Measurements from ENCODE around the gene TEKT1. TPM values are rescaled to one million over a fixed set of nuclear protein-coding genes. Genes with fewer than 3 reads are reported as not detected.
A peak's percentile ranks its signal among the peaks of the same experiment; 100 is the strongest.

TEKT1 gene
- total and polyA plus RNA-seq, 7 donors = not detected

DNA sequence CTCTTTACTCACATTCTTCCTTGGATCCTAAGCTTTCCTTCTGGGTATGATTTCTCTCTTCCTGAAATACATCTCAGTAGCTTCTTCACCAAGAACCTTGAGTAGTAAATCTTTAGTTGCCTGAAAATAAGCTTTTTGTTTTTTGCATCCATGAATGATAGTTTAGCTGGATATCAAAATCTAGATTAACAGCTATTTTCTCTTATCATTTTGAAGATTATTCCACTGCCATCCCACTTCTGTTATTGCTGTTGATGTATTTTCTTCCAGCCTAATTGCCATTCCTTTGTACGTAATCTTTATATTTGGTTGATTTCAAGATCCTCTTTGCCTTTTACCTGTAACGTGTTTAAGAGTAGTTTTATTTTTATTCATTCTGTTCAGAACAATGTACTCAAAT lies 63.1 kb downstream of the TEKT1 start:
- no peak for DNase-seq
- no peak overlapping the region for H3K27ac ChIP-seq
- no peaks in the 10 kb centered on the region for H3K27me3 ChIP-seq
- no peak for TF ChIP-seq EP300 (IDR thresholded peaks at IDR 0.05)
- no peak for TF ChIP-seq POLR2AphosphoS5 (IDR thresholded peaks at IDR 0.05)
- TF ChIP-seq POLR2A (IDR thresholded peaks at IDR 0.05) = no peak
- H3K4me1 ChIP-seq = no peaks in the 10 kb centered on the region
- WGBS, 2 donors = 98 to 99% methylated on average over 2 of the region's 2 CpGs
- peaks cover 6 to 17% (median 9%) of the 10 kb centered on the region in 4 donors for H3K9me3 ChIP-seq
- H3K4me3 ChIP-seq = no peak overlapping the region
- peaks cover 24 to 100% (median 64%) of the 10 kb centered on the region in 4 donors for H3K36me3 ChIP-seq
- intact Hi-C loops (cut with DNase I) = no loop called here

DNA sequence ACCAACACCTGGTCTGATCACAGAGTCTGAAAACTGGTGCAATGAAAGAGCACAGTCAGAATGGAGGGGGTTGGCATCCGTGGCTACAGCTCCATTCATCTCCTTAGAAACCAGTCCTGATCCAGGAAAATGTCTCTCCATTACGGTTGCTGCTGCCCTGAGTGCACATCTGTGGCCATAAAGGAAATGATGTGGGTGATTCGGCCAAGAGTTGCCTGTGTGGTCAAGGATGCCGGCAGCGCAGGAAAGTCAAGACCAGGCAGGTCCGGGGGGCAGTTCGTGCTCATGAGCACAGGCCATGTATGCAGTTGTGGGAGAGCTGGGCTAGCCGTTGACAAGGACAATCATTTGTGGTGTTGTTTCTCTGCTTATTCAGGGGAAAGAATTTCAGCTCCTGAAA lies 69.8 kb downstream of the TEKT1 start:
- H3K4me1 ChIP-seq = peaks cover 0 to 11% (median 5%) of the 10 kb centered on the region in 4 donors
- no peak overlapping the region for H3K4me3 ChIP-seq
- peaks cover 0 to 2% (median 0%) of the 10 kb centered on the region in 4 donors for H3K9me3 ChIP-seq
- DNase-seq = no peak
- no peak overlapping the region for H3K27ac ChIP-seq
- H3K36me3 ChIP-seq = peaks cover 0 to 88% (median 30%) of the 10 kb centered on the region in 4 donors
- intact Hi-C loops (cut with DNase I) = no loop called here
- H3K27me3 ChIP-seq = no peaks in the 10 kb centered on the region
- TF ChIP-seq EP300 (IDR thresholded peaks at IDR 0.05) (no peak), POLR2A (IDR thresholded peaks at IDR 0.05) (no peak), POLR2AphosphoS5 (IDR thresholded peaks at IDR 0.05) (no peak)
- TF ChIP-seq, protein P1, sequence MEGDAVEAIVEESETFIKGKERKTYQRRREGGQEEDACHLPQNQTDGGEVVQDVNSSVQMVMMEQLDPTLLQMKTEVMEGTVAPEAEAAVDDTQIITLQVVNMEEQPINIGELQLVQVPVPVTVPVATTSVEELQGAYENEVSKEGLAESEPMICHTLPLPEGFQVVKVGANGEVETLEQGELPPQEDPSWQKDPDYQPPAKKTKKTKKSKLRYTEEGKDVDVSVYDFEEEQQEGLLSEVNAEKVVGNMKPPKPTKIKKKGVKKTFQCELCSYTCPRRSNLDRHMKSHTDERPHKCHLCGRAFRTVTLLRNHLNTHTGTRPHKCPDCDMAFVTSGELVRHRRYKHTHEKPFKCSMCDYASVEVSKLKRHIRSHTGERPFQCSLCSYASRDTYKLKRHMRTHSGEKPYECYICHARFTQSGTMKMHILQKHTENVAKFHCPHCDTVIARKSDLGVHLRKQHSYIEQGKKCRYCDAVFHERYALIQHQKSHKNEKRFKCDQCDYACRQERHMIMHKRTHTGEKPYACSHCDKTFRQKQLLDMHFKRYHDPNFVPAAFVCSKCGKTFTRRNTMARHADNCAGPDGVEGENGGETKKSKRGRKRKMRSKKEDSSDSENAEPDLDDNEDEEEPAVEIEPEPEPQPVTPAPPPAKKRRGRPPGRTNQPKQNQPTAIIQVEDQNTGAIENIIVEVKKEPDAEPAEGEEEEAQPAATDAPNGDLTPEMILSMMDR (IDR thresholded peaks at IDR 0.05) = no peak
- WGBS, 2 donors = 92 to 94% methylated on average over 8 of the region's 8 CpGs

DNA sequence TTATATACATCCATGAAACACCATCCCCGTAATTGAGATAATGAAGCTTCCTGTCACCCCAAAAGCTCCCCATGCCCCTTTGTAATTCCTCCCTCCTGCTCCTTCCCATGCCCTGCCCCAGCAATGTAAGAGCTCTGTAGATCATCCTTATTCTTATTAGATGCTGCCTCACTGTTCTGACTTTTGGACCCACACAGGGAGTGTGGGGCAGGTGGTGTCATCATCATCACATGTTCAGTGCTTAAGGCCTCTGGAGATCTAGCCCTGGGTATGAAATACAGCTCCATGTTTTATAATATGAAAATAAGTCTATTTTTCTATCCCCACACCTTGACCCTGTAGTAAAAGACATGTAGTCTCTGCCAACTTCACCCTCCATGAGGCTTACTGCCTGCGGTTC lies 73.8 kb downstream of the TEKT1 start:
- no peak for DNase-seq
- intact Hi-C loops (cut with DNase I) = no loop called here
- Histone ChIP-seq H3K4me1 (peaks cover 0 to 41% (median 26%) of the 10 kb centered on the region in 4 donors), H3K27ac (no peak overlapping the region), H3K9me3 (no peaks in the 10 kb centered on the region), H3K4me3 (no peak overlapping the region), H3K36me3 (peaks cover 0 to 48% (median 11%) of the 10 kb centered on the region in 4 donors), H3K27me3 (no peaks in the 10 kb centered on the region)
- 92 to 97% methylated on average over 2 of the region's 2 CpGs for WGBS, 2 donors
- TF ChIP-seq EP300 (IDR thresholded peaks at IDR 0.05) (no peak), POLR2AphosphoS5 (IDR thresholded peaks at IDR 0.05) (no peak), POLR2A (IDR thresholded peaks at IDR 0.05) (no peak)
- TF ChIP-seq, protein P1 (IDR thresholded peaks at IDR 0.05) = no peak

DNA sequence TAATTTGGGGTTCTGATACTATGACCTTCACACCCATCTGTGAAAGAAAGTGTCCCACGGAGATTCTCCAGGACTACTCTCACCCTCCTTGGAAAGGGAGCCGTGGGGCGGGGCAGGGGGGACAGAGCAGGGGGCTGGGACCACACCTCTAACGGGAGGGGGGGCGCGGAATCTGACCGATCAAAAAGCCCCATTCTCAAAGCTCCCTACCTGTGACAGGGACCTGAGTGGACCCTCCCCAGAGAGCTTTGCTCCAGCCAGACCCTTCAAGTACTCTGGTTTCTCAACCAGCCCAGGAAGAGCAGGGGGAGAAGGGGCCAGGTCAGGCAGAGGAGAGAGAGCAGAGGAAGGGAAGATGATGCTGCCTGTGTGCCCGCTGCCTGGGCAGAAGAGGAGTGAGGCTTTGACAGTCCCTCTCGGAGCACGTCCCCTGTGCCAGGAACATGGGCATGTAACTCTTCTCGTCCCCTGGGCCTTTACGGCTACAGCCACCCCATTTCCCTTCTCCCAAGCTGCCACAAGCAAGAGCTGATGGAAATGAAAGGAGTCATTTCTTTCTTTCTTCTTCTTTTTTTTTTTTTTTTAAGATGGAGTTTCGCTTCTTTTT lies 75.0 kb downstream of the TEKT1 start:
- TF ChIP-seq POLR2A (IDR thresholded peaks at IDR 0.05) = no peak
- TF ChIP-seq EP300 (IDR thresholded peaks at IDR 0.05) = no peak
- TF ChIP-seq POLR2AphosphoS5 (IDR thresholded peaks at IDR 0.05) = no peak
- TF ChIP-seq, protein P1 (IDR thresholded peaks at IDR 0.05) = no peak
- Histone ChIP-seq H3K9me3 (no peaks in the 10 kb centered on the region), H3K27me3 (no peaks in the 10 kb centered on the region), H3K4me1 (peaks cover 0 to 51% (median 30%) of the 10 kb centered on the region in 4 donors), H3K4me3 (peak overlapping the region; percentile 41 to 55 (median 50)), H3K36me3 (peaks cover 0 to 36% (median 11%) of the 10 kb centered on the region in 4 donors), H3K27ac (peak overlapping the region; percentile 80 to 87 (median 84))
- no peak for DNase-seq
- WGBS, 2 donors = 35 to 64% methylated on average over 13 of the region's 13 CpGs
- intact Hi-C loops (cut with DNase I) = no loop called here

DNA sequence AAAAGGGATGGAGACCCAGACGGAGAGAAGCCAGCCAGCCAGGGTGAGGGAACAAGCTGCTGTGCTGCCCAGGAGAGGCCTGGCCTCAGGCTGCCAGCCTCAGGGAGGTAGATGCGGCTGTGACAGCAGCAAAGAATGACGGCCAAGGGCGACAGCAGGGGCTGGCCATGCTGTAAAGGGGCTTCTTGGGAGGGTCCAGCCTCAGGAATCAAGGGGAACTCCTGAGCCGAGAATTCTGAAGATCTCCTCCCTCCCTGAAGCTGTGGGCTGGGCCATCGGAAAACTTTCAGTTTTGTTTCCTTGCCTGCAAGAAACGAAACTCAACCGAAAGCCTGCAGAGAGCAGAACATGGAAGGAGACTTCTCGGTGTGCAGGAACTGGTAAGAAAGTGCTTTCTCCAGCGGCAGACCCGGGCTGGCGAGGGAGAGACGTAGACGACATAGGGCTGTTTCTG lies 75.8 kb downstream of the TEKT1 start, which contains the start of gene XAF1:
Gene XAF1, plus strand, starts transcription at position 316 of the 454 bp plus-strand sequence. Its CDS starts 33 bp downstream, at position 349.
- TF ChIP-seq, protein P1 (IDR thresholded peaks at IDR 0.05) = no peak
- no peak for TF ChIP-seq POLR2A (IDR thresholded peaks at IDR 0.05)
- TF ChIP-seq POLR2AphosphoS5 (IDR thresholded peaks at IDR 0.05) = peak in 3 of 4 donors; percentile 28 to 48 (median 47)
- WGBS, 2 donors = 4 to 5% methylated on average over 14 of the region's 14 CpGs
- peaks cover 0 to 51% (median 30%) of the 10 kb centered on the region in 4 donors for H3K4me1 ChIP-seq

More for the DNA sequence above, 75.8 kb downstream of the TEKT1 start, which contains the start of gene XAF1:
- Histone ChIP-seq H3K27ac (peak within 1 kb of the TSS; percentile 80 to 87 (median 84)), H3K27me3 (no peaks in the 10 kb centered on the region), H3K36me3 (peaks cover 0 to 28% (median 10%) of the 10 kb centered on the region in 4 donors), H3K4me3 (peak within 1 kb of the TSS; percentile 41 to 55 (median 50)), H3K9me3 (no peaks in the 10 kb centered on the region)
- intact Hi-C loops (cut with DNase I) = no loop called here
- DNase-seq = peak; percentile 68
